Endothelial cell of umbilical vein (primary cell): ENCODE data around the gene GNAZ. TPM values are rescaled to one million over a fixed set of nuclear protein-coding genes. Genes with fewer than 3 reads are reported as not detected.

Experiments used
- BruUV-seq: library from RNA; stranded (reverse); fragments of 400-500 nt; replicated peaks from 2 replicates; lab custom pipeline; 2021; lab: Mats Ljungman, UMichigan
- CTCF ChIA-PET: fragments of 300-600, 350-600 bp; sonication (Branson Sonifier 250); formaldehyde crosslinking; loops from one replicate; lab custom pipeline; 2021; ENCODE audit warnings: antibody characterized with exemption, inconsistent platforms; lab: Charles Lee
- POLR2A ChIA-PET: fragments of 300-600, 350-600 bp; sonication (Branson Sonifier 250); formaldehyde crosslinking; loops from one replicate; lab custom pipeline; 2021; ENCODE audit warnings: antibody characterized with exemption, inconsistent platforms; lab: Charles Lee
- DNase-seq: peaks from one replicate; pipeline ENCODE4 v3.0.0-alpha.2; 2011; ENCODE audit warnings: low read depth, low spot score
- FAIRE-seq: peaks from 2 replicates; lab custom pipeline; 2011; peaks lifted over from hg19 to GRCh38; lab: Jason Lieb, UNC
- H2AFZ ChIP-seq: 2 replicates; pipeline ENCODE4 v1.6.0; 2012; ENCODE audit warnings: low read depth, low read length, control low read depth, inconsistent platforms
- H3K27ac ChIP-seq: 2 replicates; pipeline ENCODE4 v1.5.1; 2011; ENCODE audit warnings: low read depth, mild to moderate bottlenecking, control low read depth, low read length, moderate library complexity; ENCODE audit not compliant: insufficient read depth
- H3K27me3 ChIP-seq, 2 experiments: 2 replicates each; pipeline versions ENCODE4 v1.6.0 to v1.6.1; 2011; ENCODE audit warnings: low read length in 2 of 2, mixed read lengths in 1 of 2; ENCODE audit not compliant: control insufficient read depth in 2 of 2, insufficient read depth in 2 of 2
- H3K36me3 ChIP-seq, 2 experiments: 2 replicates in 1 of 2; 3 replicates in 1 of 2; pipeline ENCODE4 v1.5.1; 2011; ENCODE audit warnings: low read length in 2 of 2, mild to moderate bottlenecking in 1 of 2, moderate library complexity in 1 of 2; ENCODE audit not compliant: control insufficient read depth in 2 of 2, insufficient read depth in 2 of 2; ENCODE audit errors: extremely low read depth in 1 of 2
- H3K4me1 ChIP-seq: 3 replicates; pipeline ENCODE4 v1.5.1; 2011; ENCODE audit warnings: mild to moderate bottlenecking, low read length; ENCODE audit not compliant: control insufficient read depth, insufficient read depth; ENCODE audit errors: extremely low read depth
- H3K4me2 ChIP-seq: 2 replicates; pipeline ENCODE4 v1.6.1; 2011; ENCODE audit warnings: low read length, control low read depth, mixed read lengths; ENCODE audit not compliant: insufficient read depth
- H3K4me3 ChIP-seq, 3 experiments: fragments of 200-600 bp in 1 of 3; sonication (generic), shearing (Covaris generic) in 1 of 3; replicated peaks in 1 of 3; 2 replicates each; pipeline ENCODE4 v1.5.1; 2011 to 2016; ENCODE audit warnings: control low read depth in 3 of 3, low read length in 3 of 3, mild to moderate bottlenecking in 2 of 3, inconsistent platforms in 1 of 3, low read depth in 1 of 3, moderate library complexity in 1 of 3; ENCODE audit not compliant: insufficient read depth in 1 of 3
- H3K79me2 ChIP-seq: 2 replicates; pipeline ENCODE4 v1.6.0; 2012; ENCODE audit warnings: low read length, inconsistent platforms; ENCODE audit not compliant: control insufficient read depth, insufficient read depth
- H3K9ac ChIP-seq: replicated peaks from 2 replicates; pipeline ENCODE3; 2011; ENCODE audit warnings: low read length, control low read depth; ENCODE audit not compliant: insufficient read depth; ENCODE audit errors: extremely low read depth
- H3K9me1 ChIP-seq: replicated peaks from 3 replicates; pipeline ENCODE4 v1.6.0; 2011; ENCODE audit warnings: mild to moderate bottlenecking, low read length; ENCODE audit not compliant: control insufficient read depth, insufficient read depth; ENCODE audit errors: extremely low read depth
- H3K9me3 ChIP-seq: replicated peaks from 2 replicates; pipeline ENCODE4 v1.5.1; 2012; ENCODE audit warnings: low read length, inconsistent platforms; ENCODE audit not compliant: control insufficient read depth, insufficient read depth
- H4K20me1 ChIP-seq: replicated peaks from 2 replicates; pipeline ENCODE3; 2011; ENCODE audit warnings: mild to moderate bottlenecking, low read length; ENCODE audit not compliant: control insufficient read depth, insufficient read depth; ENCODE audit errors: extremely low read depth
- EZH2 ChIP-seq: IDR thresholded peaks from 2 replicates; pipeline ENCODE4 v1.6.1; 2012; ENCODE audit warnings: borderline replicate concordance, low read depth, mild to moderate bottlenecking, moderate library complexity, low read length, inconsistent platforms; ENCODE audit not compliant: severe bottlenecking
- FOS ChIP-seq: IDR thresholded peaks from 2 replicates; pipeline ENCODE4 v1.6.1; 2011; ENCODE audit warnings: mild to moderate bottlenecking, low read length, moderate library complexity, borderline replicate concordance; ENCODE audit not compliant: insufficient read depth
- GATA2 ChIP-seq: IDR thresholded peaks from 2 replicates; pipeline ENCODE4 v1.7.0; 2011; ENCODE audit warnings: low read depth, mild to moderate bottlenecking, moderate library complexity, mixed read lengths, low read length; ENCODE audit not compliant: insufficient read length, insufficient read depth
- JUN ChIP-seq: IDR thresholded peaks from 2 replicates; pipeline ENCODE4 v1.6.1; 2011; ENCODE audit warnings: borderline replicate concordance, low read depth; ENCODE audit not compliant: insufficient read length, insufficient read depth
- MAX ChIP-seq: IDR thresholded peaks from 2 replicates; pipeline ENCODE4 v1.6.1; 2011; ENCODE audit not compliant: insufficient read depth, insufficient read length
- MYC ChIP-seq: IDR thresholded peaks from one replicate; pipeline ENCODE4 v1.6.1; 2011; ENCODE audit warnings: mild to moderate bottlenecking, low read depth, low read length
- POLR2A ChIP-seq: IDR thresholded peaks from 2 replicates; pipeline ENCODE4 v1.6.1; 2012; ENCODE audit warnings: low read depth, mild to moderate bottlenecking, control low read depth, low read length
- POLR2AphosphoS5 ChIP-seq: IDR thresholded peaks from 2 replicates; pipeline ENCODE4 v1.6.1; 2012; ENCODE audit warnings: low read depth, mild to moderate bottlenecking, control low read depth, low read length, moderate library complexity; ENCODE audit not compliant: insufficient read depth
- dilution Hi-C: fragments of 300-500 bp; cut with MboI; formaldehyde crosslinking; loops from one replicate; pipeline ENCODE4 v1.15.0; 2019; ENCODE audit warnings: low sequenced_read_pairs; ENCODE audit not compliant: extremely low pct_ligation_motif_present
- intact Hi-C: fragments of 100-400 bp; cut with micrococcal nuclease; formaldehyde crosslinking; loops from one replicate; pipeline ENCODE4 v1.10.0; 2022
- polyA plus RNA-seq, 4 experiments: library from polyadenylated mRNA; depleted of rRNA in 3 of 4; stranded (reverse) in 3 of 4; unstranded in 1 of 4; fragments of >200 nt; gene quantifications; 2 replicates each; pipeline versions ENCODE4 v1.2.1 to v1.2.3, GENCODE V29; 2011 to 2012; ENCODE audit warnings: missing spikeins in 1 of 4
- total RNA-seq: library from RNA; stranded (reverse); gene quantifications from 2 replicates; pipeline ENCODE4 v1.2.3, GENCODE V29; 2021
- TF ChIP-seq, protein P1 (sequence below), 2 donors: IDR thresholded peaks; 1 replicate in 1 of 2; 2 replicates in 1 of 2; pipeline ENCODE4 v1.5.1; 2011; ENCODE audit warnings: low read length in 2 of 2, mild to moderate bottlenecking in 2 of 2, moderate library complexity in 2 of 2, control low read depth in 1 of 2, inconsistent platforms in 1 of 2, low read depth in 1 of 2; ENCODE audit not compliant: insufficient read depth in 1 of 2; ENCODE audit errors: extremely low read depth in 1 of 2

Gene GNAZ
- total and polyA plus RNA-seq, 2 donors (not counting 3 experiments of a cell fraction or from before 2014, with no cell fraction given) = 0.44 to 0.86 TPM

DNA sequence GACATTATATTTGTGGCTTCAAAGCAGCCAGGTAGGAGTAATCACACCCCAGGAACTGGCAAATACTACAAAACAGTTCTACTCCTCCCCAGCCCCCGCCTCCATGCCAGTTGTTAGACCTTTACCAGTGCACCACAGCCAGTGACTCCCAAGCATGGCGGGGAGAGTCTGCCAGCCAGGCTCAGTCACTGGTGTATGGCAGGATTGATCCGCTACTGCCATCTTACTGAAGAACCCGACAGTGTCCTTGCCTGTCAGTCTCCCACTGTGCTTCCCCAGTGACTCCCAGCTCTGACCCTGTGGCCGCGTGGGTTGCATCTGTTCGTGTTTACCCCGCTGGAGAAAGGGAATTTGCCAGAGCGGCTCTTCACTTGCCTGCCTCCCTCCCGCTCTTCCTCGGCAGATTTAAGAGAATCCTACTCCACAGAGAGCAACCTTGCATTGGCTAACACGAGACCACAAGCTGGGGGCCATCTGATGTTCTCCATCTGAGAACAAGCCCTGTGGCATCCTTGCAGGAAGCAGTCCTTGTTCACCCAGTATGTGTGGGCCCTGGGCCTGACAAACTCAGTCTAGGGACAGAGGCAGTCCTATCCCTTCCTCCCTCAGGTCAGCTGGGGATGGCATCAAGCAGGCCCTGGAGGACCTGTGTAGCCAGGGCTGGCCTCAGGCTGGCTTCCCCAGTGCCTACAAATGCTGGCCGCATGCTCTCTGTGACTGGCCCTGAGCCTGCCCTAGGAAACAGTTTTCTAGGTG lies 33.1 kb downstream of the GNAZ start:
- no peak overlapping the region for H3K9ac ChIP-seq
- H3K27me3 ChIP-seq = no peaks in the 10 kb centered on the region
- no peaks in the 10 kb centered on the region for H3K9me1 ChIP-seq
- intact Hi-C loops = no loop called here
- ChIA-PET CTCF (interaction anchor here (1.0 kb wide), 1 partner anchor 681 kb away, joined by 3 read pairs; no protein-coding TSS in a partner anchor), POLR2A (no interaction called here)
- FAIRE-seq (no peak), DNase-seq (no peak)
- H3K4me3 ChIP-seq = no peak overlapping the region
- H3K27ac ChIP-seq = no peak overlapping the region
- no peaks in the 10 kb centered on the region for H3K4me1 ChIP-seq
- BruUV-seq = no TSS peak
- no peaks in the 10 kb centered on the region for H3K9me3 ChIP-seq
- no peaks in the 10 kb centered on the region for H4K20me1 ChIP-seq
- H2AFZ ChIP-seq = no peak overlapping the region
- no peaks in the 10 kb centered on the region for H3K36me3 ChIP-seq
- H3K79me2 ChIP-seq = no peaks in the 10 kb centered on the region
- H3K4me2 ChIP-seq = no peak overlapping the region
- TF ChIP-seq GATA2 = no peak
- TF ChIP-seq POLR2A = no peak
- TF ChIP-seq JUN = no peak
- TF ChIP-seq, protein P1, sequence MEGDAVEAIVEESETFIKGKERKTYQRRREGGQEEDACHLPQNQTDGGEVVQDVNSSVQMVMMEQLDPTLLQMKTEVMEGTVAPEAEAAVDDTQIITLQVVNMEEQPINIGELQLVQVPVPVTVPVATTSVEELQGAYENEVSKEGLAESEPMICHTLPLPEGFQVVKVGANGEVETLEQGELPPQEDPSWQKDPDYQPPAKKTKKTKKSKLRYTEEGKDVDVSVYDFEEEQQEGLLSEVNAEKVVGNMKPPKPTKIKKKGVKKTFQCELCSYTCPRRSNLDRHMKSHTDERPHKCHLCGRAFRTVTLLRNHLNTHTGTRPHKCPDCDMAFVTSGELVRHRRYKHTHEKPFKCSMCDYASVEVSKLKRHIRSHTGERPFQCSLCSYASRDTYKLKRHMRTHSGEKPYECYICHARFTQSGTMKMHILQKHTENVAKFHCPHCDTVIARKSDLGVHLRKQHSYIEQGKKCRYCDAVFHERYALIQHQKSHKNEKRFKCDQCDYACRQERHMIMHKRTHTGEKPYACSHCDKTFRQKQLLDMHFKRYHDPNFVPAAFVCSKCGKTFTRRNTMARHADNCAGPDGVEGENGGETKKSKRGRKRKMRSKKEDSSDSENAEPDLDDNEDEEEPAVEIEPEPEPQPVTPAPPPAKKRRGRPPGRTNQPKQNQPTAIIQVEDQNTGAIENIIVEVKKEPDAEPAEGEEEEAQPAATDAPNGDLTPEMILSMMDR (IDR thresholded peaks at IDR 0.05; ENCODE audit: extremely low read depth in 1 of 2, insufficient read depth in 1 of 2, low read depth in 1 of 2, low read length in 2 of 2) = no peak
- TF ChIP-seq MYC = no peak
- no peak for TF ChIP-seq EZH2
- no peak for TF ChIP-seq FOS
- TF ChIP-seq POLR2AphosphoS5 = no peak
- TF ChIP-seq MAX = no peak
- dilution Hi-C loops = no loop called here
